Urinary bladder (tissue), 4 donors: ENCODE results near the gene IYD. TPM values are rescaled to one million over a fixed set of nuclear protein-coding genes. Genes with fewer than 3 reads are reported as not detected.

Experiments
- DNase-seq: peaks from one replicate; pipeline ENCODE4 v3.0.0-alpha.2; 2015; ENCODE audit errors: extremely low spot score
- H3K27ac ChIP-seq: one replicate; pipeline ENCODE4 v1.5.1; 2013; ENCODE audit warnings: low read depth, mild to moderate bottlenecking, moderate library complexity
- H3K36me3 ChIP-seq: one replicate; pipeline ENCODE4 v1.6.1; 2013; ENCODE audit warnings: mild to moderate bottlenecking, moderate library complexity; ENCODE audit not compliant: insufficient read depth
- H3K4me1 ChIP-seq: one replicate; pipeline ENCODE4 v1.6.1; 2013; ENCODE audit warnings: mild to moderate bottlenecking, moderate library complexity; ENCODE audit not compliant: insufficient read depth
- H3K4me3 ChIP-seq: one replicate; pipeline ENCODE4 v1.5.1; 2013; ENCODE audit warnings: low read depth, low read length
- WGBS: extraction: QIAGEN DNeasy Blood & Tissue Kit; methylation state at CpG from one replicate; pipeline ENCODE4 v1.1.7; 2013; 5-methylcytosine and 5-hydroxymethylcytosine counted together
- polyA plus RNA-seq: library from polyadenylated mRNA; stranded (reverse); fragments of 200-250 nt; gene quantifications from one replicate; pipeline ENCODE4 v1.2.3, GENCODE V29; 2013
- total RNA-seq: library from RNA; depleted of rRNA; stranded (reverse); fragments of >200 nt; gene quantifications from one replicate; pipeline ENCODE4 v1.2.3, GENCODE V29; 2014
- donor health status: healthy with polysubstance abuse.
- donor health status: healthy.

The IYD gene
- total and polyA plus RNA-seq, 2 donors, result 0.03 to 0.69 TPM

GRCh38 chr6:150394053-150394898 lies 25.5 kb downstream of the IYD start:
- H3K4me3 ChIP-seq, result no peak overlapping the region
- H3K27ac ChIP-seq, result no peak overlapping the region
- H3K36me3 ChIP-seq, result no peaks in the 10 kb centered on the region
- no peak for DNase-seq
- no peaks in the 10 kb centered on the region for H3K4me1 ChIP-seq
- WGBS, result 79% methylated on average over 6 of the region's 6 CpGs

- DNase-seq, result no peak
- no peak overlapping the region for H3K27ac ChIP-seq
- no peaks in the 10 kb centered on the region for H3K4me1 ChIP-seq
- H3K4me3 ChIP-seq, result no peak overlapping the region
- 73% methylated on average over 3 of the region's 3 CpGs for WGBS
- H3K36me3 ChIP-seq, result no peaks in the 10 kb centered on the region
Measured at GRCh38 chr6:150394899-150395295, 26.1 kb downstream of the IYD start.

GRCh38 chr6:150395388-150396009 lies 26.7 kb downstream of the IYD start:
- no peak for DNase-seq

GRCh38 chr6:150403458-150404246 lies 34.8 kb downstream of the IYD start:
- H3K27ac ChIP-seq, result no peak overlapping the region
- no peaks in the 10 kb centered on the region for H3K4me1 ChIP-seq
- peak; percentile 84 for DNase-seq
- 10% methylated on average over 5 of the region's 5 CpGs for WGBS
- no peak overlapping the region for H3K4me3 ChIP-seq
- H3K36me3 ChIP-seq, result no peaks in the 10 kb centered on the region

More at GRCh38 chr6:150395388-150396009, 26.7 kb downstream of the IYD start:
- Histone ChIP-seq H3K36me3 (no peaks in the 10 kb centered on the region), H3K27ac (no peak overlapping the region), H3K4me1 (no peaks in the 10 kb centered on the region), H3K4me3 (no peak overlapping the region)
- 58% methylated on average over 12 of the region's 12 CpGs for WGBS

- H3K4me3 ChIP-seq, result no peak overlapping the region
- no peaks in the 10 kb centered on the region for H3K4me1 ChIP-seq
- WGBS, result 46% methylated on average over 2 of the region's 2 CpGs
- H3K27ac ChIP-seq, result no peak overlapping the region
- DNase-seq, result no peak
- H3K36me3 ChIP-seq, result no peaks in the 10 kb centered on the region
Measured at GRCh38 chr6:150406948-150407347, 38.1 kb downstream of the IYD start.

GRCh38 chr6:150408842-150409241 lies 40.0 kb downstream of the IYD start:
- Histone ChIP-seq H3K4me3 (no peak overlapping the region), H3K4me1 (no peaks in the 10 kb centered on the region), H3K27ac (no peak overlapping the region), H3K36me3 (no peaks in the 10 kb centered on the region)
- WGBS, result 89% methylated on average over 6 of the region's 6 CpGs
- no peak for DNase-seq

GRCh38 chr6:150409576-150410066 lies 40.8 kb downstream of the IYD start:
- H3K4me3 ChIP-seq, result no peak overlapping the region
- WGBS, result 11% methylated on average over 1 of the region's 1 CpG
- no peak overlapping the region for H3K27ac ChIP-seq
- no peaks in the 10 kb centered on the region for H3K36me3 ChIP-seq
- DNase-seq, result no peak
- no peaks in the 10 kb centered on the region for H3K4me1 ChIP-seq

- no peak overlapping the region for H3K4me3 ChIP-seq
- DNase-seq, result no peak
- WGBS, result 79% methylated on average over 4 of the region's 4 CpGs
- no peaks in the 10 kb centered on the region for H3K36me3 ChIP-seq
- H3K4me1 ChIP-seq, result no peaks in the 10 kb centered on the region
- H3K27ac ChIP-seq, result no peak overlapping the region
Measured at GRCh38 chr6:150410399-150410798, 41.6 kb downstream of the IYD start.

- Histone ChIP-seq H3K4me1 (no peaks in the 10 kb centered on the region), H3K36me3 (no peaks in the 10 kb centered on the region), H3K27ac (no peak overlapping the region), H3K4me3 (no peak overlapping the region)
- WGBS, result 40% methylated on average over 2 of the region's 2 CpGs
- no peak for DNase-seq
Measured at GRCh38 chr6:150410906-150411305, 42.1 kb downstream of the IYD start.

- no peak for DNase-seq
- no peak overlapping the region for H3K27ac ChIP-seq
- WGBS, result 86% methylated on average over 3 of the region's 3 CpGs
- no peaks in the 10 kb centered on the region for H3K36me3 ChIP-seq
- no peak overlapping the region for H3K4me3 ChIP-seq
- no peaks in the 10 kb centered on the region for H3K4me1 ChIP-seq
Measured at GRCh38 chr6:150412221-150412620, 43.4 kb downstream of the IYD start.

GRCh38 chr6:150413198-150413597 lies 44.4 kb downstream of the IYD start:
- H3K27ac ChIP-seq, result no peak overlapping the region
- whole genome bisulfite sequencing, result 55% methylated on average over 4 of the region's 4 CpGs
- DNase-seq, result no peak
- H3K4me3 ChIP-seq, result no peak overlapping the region
- no peaks in the 10 kb centered on the region for H3K36me3 ChIP-seq
- H3K4me1 ChIP-seq, result no peaks in the 10 kb centered on the region

- Histone ChIP-seq H3K4me3 (no peak overlapping the region), H3K4me1 (no peaks in the 10 kb centered on the region), H3K27ac (no peak overlapping the region), H3K36me3 (no peaks in the 10 kb centered on the region)
- no peak for DNase-seq
- WGBS, result 76% methylated on average over 3 of the region's 3 CpGs
Measured at GRCh38 chr6:150413781-150414281, 45.0 kb downstream of the IYD start.

- Histone ChIP-seq H3K4me3 (no peak overlapping the region), H3K36me3 (no peaks in the 10 kb centered on the region), H3K4me1 (no peaks in the 10 kb centered on the region), H3K27ac (no peak overlapping the region)
- 81% methylated on average over 2 of the region's 2 CpGs for WGBS
- no peak for DNase-seq
Measured at GRCh38 chr6:150416128-150416527, 47.3 kb downstream of the IYD start.
